Astrocyte of the cerebellum (primary cell): Measurements from ENCODE around the gene SBK3.

Source experiments
- DNase-seq: peaks from one replicate; pipeline ENCODE4 v3.0.0-alpha.2; 2011; ENCODE audit warnings: low read depth
- H3K4me3 ChIP-seq: 2 replicates; pipeline ENCODE4 v1.5.1; 2011; ENCODE audit warnings: mild to moderate bottlenecking, low read depth, low read length, moderate library complexity
- in situ Hi-C: cut with HindIII; loops from 2 replicates; pipeline ENCODE4 v1.10.0; 2017; ENCODE audit warnings: low sequenced_read_pairs
- TF ChIP-seq, protein P1 (sequence below): IDR thresholded peaks from 2 replicates; pipeline ENCODE4 v1.5.1; 2012; ENCODE audit warnings: low read length, low read depth, moderate library complexity, mild to moderate bottlenecking; ENCODE audit errors: missing control alignments

The SBK3 gene

DNA sequence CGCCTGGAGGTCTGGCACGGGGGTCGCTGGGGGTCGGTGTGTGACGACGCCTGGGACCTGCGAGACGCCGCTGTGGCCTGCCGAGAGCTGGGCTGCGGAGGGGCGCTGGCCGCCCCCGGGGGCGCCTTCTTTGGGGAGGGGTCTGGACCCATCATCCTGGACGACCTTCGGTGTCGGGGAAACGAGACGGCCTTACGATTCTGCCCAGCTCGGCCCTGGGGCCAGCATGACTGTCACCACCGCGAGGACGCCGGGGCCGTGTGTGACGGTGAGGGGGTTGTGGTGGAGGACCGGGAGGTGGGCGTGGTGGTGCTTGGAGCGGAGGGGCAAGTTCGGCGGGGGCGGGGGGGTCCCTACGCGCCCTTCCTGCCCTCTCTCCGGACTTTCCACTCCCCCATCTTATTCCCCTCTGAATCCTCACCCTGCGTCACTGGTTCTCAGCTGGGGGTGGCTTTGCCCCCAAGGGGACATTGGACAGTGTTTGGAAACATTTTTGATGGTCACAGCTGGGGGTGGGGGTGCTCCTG, 51.6 kb downstream of the SBK3 start:
- in situ Hi-C loops, result no loop called here
- no peak overlapping the region for H3K4me3 ChIP-seq
- DNase-seq, result no peak
- TF ChIP-seq, protein P1, sequence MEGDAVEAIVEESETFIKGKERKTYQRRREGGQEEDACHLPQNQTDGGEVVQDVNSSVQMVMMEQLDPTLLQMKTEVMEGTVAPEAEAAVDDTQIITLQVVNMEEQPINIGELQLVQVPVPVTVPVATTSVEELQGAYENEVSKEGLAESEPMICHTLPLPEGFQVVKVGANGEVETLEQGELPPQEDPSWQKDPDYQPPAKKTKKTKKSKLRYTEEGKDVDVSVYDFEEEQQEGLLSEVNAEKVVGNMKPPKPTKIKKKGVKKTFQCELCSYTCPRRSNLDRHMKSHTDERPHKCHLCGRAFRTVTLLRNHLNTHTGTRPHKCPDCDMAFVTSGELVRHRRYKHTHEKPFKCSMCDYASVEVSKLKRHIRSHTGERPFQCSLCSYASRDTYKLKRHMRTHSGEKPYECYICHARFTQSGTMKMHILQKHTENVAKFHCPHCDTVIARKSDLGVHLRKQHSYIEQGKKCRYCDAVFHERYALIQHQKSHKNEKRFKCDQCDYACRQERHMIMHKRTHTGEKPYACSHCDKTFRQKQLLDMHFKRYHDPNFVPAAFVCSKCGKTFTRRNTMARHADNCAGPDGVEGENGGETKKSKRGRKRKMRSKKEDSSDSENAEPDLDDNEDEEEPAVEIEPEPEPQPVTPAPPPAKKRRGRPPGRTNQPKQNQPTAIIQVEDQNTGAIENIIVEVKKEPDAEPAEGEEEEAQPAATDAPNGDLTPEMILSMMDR, result no peak

- no peak for DNase-seq
- H3K4me3 ChIP-seq, result no peak overlapping the region
- TF ChIP-seq, protein P1, result no peak
- in situ Hi-C loops, result no loop called here
Observed at GRCh38 chr19:55493052-55493644, 52.2 kb downstream of the SBK3 start.

- no peak overlapping the region for H3K4me3 ChIP-seq
- in situ Hi-C loops, result no loop called here
- TF ChIP-seq, protein P1, result no peak
- no peak for DNase-seq
Observed at GRCh38 chr19:55492362-55492944, 52.9 kb downstream of the SBK3 start.

DNA sequence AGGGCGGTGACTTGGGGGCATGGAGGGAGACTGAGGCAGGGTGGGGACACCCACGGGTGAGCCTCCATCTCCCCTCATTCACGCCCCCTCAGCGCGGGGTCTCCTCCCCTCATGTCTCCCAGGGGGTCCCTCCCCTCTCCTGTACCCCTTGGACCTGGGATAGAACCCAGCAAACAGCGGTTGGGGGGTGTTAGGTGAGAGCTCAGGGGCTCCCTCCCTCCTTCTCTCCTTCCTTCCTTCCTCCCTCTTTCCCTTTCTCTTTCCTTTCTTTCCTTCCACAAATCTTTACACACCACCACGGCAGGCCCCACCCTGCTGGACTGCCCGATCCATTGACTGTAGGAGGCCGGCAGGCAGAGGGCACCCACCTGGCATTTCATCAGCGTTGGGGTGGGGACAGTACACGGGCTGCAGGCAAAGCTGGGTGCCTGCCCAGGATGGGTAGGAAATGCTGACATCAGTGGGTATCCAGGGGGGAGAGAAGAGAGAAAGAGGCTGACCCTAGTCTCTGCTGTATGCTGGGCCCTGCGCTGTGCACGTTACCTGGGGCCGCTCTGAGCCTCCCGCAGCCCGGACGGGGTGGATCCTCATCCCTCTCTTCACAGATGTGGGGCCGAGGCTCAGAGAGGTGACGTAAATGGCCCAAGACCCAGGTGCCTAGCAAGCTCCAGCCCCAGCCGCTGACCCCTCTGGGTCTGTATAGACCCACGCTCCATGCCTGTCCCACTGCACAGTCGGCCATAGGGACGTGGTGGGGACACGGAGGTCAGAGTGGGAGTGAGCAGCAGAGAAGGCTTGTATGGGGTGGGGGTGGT, 53.6 kb downstream of the SBK3 start:
- in situ Hi-C loops, result no loop called here
- DNase-seq, result no peak
- TF ChIP-seq, protein P1, result no peak
- no peak overlapping the region for H3K4me3 ChIP-seq
